Astrocyte of the hippocampus (primary cell): Measurements from ENCODE around the gene KCNK18.
"Not testable (repeated sequence)": the region's sequence is repeated elsewhere in the genome, so short reads cannot be mapped to it uniquely, and the experiment has no call there.

Experiments
- DNase-seq: peaks from one replicate; pipeline ENCODE4 v3.0.0; 2011; ENCODE audit warnings: low read depth, low spot score

KCNK18 gene

DNA sequence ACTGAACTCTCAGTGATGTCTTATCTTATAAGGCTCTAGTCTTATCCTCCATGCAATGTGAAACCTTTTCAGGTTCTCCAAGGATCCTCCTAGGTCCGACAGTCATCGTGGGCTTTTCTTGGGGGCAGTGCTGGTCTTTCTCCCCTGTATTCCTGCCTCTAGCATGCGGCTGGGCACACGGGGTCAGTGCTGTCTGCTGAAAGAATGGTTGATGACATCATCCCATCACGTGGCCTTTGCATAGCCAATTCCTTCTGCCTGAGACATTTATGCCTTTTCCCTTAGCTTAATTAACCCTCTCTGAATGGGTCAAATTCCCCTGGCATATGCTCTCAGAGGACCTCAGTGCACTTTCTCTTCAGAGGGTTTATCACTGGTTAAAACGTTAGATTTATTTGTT lies 27.0 kb upstream of the KCNK18 start:
- DNase-seq: no peak

DNA sequence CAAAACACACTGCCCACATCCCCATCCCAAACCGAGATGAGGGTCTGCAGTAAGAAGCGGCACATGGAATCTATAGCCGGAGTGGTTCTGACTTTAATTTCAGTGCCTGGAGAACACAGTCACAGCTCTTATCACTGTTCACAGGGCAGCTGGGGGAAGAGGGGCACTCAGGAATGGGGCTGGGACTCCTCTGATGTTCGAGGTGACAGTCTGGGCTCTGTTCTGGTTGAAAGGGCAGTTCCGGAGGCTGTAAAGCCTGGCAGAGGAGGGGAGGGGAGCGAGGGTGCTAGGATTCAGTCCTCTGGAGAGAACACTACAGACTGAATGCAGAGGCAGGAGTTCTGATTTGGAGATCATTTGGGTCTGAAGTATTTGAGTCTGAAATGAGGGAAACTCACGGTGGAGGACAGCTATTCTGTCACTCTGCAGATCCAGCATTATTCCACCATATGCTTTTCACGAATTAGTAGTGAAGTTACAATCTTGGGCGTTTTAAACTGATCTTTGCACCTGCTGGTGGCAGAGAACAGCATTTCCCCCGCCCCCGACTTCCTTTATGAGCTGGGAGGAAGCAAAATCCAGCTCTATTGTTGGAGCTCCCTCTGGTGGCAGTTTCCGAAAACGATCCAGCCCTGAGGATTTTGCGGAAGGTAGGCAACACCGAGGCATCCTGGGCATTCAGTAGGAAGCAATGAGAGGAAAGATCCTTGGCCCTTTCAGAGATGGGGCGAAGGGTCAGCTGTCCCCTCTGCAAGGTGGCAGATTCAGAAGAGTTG lies 22.7 kb upstream of the KCNK18 start:
- DNase-seq: peak; percentile 91

DNA sequence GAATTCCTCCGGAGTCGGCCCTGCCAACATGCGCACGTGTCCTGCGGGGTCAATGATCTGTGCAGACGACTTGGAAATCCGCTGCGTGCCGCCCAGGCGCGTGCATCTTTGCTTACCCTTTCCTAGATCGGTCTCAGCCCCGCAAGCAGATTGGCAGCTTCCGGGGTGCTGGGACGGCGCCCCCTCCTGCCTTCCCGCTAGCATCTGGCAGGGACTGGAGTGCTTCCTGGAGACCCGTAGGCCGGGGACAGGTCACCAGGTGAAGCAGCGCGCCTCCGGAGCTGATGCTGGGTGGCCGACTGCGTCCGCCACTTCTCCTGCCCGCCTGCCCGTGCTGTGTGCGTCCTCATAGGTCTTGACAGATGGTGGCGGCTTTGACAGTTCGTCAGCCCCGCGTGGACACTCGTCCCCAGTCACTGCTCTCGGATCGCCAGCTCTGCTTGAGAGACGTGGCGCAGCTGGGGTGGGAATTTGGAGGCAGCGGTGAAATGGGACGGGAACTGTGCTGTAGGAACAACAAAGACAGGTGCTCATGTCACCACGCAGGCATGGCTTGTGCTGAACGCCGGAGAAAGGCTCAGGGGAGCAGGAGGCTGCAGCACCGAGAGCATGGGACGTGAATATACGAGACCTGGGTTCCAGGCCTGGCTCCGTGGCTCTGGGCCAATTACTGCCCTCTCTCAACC lies 21.9 kb upstream of the KCNK18 start:
- DNase-seq: peak; percentile 30

DNA sequence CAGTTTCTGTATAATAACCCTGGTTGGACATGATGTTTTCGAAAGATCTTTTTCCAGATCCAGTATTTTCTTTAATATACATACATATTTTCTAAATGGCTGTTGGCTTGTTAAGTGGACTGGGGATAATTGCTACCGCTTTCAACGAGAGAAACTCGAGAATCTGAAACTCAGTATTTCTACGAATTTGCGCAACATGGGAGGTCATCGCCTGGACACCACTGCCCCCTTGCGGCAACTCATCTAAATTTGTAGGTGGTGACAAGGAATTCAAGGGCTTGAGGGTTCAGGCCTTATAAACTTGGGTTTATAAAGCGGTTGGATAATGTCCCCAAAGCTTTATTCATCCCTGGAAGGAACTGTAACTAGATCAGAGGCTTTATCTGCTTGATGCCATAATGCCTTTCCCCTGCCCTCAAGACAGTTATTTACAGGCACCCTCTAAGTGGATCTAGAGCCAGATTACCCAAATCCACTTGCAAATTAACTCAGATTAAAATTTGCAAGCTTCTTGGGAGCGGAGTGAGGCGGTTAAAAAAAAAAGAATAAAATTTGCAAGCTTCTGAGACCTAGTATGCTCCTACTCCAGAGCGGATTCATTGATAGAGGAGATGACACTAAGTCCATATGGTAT lies 21.3 kb upstream of the KCNK18 start:
- DNase-seq: peak; percentile 88

DNA sequence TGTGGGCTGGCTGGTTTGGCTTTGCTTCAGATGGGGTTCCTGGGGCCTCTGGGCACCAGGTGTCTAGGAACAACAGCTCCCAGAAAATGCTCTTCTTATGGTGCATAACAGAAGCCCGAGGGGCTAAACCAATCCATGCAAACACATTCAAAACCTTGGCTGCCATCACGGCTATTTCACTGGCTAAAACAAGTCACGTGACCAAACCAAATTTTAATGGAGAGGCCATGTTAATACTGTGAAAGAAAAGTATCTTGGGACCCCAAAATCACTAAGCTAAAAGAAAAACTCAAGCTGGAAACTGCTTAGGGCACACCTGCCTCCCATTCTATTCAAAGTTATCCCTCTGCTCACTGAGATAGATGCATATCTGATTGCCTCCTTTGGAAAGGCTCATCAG lies 19.1 kb upstream of the KCNK18 start:
- no peak for DNase-seq

DNA sequence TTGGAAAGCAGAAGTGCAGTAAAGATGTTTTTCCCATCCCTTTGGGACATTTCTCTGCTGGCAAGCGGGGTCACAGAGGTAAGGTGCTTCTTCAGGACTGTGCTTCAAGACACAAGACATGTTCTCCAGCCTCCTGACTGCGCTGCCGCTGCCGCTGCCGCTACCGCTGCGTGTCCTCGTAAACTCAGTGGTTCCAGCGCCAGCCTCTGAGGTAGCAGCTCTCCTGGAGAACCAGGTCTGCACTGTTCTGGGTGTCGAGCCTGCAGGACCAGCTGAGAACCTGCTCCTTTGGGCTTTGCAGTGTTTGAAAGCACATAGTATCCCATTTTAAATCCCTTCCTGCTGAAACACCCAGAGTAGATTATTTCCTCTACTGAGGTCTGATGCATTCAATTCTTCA lies 13.0 kb upstream of the KCNK18 start:
- no peak for DNase-seq

DNA sequence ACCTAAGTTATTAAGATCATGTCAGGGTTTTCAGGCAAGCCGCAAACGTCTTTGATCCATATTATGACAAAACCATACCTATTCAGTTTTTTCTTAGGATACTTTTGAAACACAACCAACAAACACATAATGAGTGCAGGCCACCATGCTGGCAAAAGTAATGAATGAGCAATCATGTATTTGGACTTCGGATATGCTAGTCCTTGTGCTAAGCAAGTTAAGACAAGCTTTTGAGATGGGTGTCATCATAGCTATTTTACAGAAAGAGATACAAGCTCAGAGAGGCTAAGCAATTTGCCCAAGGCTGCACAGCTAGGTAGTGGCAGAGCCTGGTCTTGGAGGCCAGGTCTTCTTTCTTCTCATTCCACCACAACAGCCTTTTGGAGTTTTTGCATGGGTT lies 12.5 kb upstream of the KCNK18 start:
- DNase-seq: no peak

DNA sequence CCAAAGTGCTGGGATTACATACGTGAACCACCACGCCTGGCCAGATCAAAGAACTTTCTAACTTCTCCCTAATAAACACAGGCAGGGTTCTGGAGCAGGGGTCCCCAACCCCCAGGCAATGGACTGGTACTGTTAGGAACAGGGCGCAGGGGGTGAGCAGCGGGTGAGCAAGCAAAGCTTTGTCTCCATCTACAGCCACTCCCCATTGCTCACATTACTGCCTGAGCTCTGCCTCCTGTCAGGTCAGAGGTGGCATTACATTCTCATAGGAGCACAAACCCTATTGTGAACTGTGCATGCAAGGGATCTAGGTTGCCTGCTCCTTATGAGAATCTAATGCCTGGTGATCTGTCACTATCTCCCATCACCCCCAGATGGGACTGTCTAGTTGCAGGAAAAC lies 11.5 kb upstream of the KCNK18 start:
- not testable (repeated sequence) for DNase-seq

DNA sequence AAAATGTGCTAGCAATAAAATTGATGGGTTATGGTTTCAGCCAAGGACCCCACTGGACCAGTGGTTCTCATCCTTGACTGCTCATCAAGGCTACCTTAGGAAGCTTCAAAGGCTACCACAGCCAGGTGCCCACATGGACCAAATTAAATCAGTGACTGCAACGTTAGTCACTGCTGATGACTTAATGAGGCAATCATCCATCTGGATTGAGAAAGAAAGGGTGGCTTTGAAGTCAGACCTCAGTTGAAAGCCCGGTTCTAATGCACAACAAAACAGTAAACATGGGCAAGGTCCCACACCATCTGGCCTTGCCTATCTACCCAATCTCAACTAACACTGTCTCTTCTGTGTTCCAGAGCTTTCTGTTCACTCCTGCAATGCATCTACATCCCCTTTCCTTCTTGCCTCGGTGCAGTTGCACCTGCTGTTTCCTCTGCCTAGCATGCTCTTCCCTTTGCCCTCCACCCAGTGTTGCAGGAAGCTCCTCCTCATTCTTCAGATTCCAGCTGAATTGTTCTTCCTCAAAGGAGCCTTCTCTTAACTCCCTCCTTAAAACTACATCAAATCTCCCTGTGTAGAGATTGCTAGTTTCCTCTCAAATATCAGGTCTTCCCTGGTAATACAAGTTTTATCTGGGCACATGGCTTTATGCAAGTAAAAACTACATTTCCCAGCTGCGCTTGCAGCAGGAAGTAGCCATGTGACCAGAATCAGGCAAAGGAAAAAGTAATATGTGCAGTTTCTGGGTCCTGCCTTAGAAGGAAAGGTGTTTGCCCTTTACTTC lies 10.3 kb upstream of the KCNK18 start:
- peak; percentile 33 for DNase-seq

DNA sequence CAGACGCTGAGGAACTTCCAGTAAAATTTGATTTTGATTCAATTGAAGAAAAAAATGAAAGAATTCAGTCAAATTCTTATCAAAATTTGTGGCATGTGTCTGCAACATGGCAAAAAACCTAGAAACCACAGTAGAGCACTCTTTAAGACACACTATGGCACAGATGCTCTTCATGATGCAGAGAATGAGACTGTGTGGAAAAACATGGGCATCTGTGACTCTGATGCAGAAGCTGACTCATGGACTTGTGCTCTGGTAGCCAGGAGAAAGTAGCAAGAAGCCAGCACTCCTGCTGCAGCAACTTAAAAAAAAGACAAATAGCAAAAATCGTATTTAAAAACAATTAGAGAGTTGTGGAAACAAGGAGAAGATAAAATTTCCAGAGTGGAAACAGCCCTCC lies 8.9 kb upstream of the KCNK18 start:
- no peak for DNase-seq

DNA sequence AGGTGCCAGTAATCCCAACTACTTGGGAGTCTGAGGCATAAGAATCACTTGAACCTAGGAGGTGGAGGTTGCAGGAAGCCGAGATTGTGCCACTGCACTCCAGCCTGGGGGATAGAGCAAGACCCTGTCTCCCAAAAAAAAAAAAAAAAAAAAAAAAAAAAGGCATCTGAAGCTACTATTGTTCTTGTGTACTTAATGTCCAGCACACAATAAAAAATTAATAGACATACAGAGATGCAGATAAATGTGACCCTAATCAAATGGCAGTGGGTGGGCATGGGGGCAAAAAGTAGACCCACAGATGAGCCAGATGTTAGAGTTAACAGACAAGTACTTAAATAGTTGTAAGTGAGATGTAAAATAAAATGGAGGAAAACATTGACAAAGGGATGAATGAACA lies 7.7 kb upstream of the KCNK18 start:
- DNase-seq: no peak

DNA sequence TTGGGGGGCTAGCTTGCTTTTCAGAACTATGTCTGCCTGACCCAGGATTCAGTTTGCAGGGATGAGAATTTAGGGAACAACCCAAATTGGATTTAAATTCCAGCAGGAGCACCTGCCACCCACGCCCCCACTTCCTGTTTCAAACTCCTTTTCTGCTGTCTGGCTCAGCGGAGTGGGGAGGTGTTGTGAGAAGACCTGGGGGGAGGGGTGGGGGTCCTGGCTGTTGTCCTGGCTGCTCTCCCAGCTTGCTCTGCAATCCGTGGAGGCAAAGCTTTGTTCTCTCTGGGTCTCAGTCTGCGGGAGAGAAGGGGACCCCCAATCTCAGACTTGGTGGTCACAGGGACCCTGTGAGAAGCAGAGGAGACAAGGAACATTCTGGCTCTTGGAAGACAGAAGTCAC lies 799 bp downstream of the KCNK18 start:
- no peak for DNase-seq

DNA sequence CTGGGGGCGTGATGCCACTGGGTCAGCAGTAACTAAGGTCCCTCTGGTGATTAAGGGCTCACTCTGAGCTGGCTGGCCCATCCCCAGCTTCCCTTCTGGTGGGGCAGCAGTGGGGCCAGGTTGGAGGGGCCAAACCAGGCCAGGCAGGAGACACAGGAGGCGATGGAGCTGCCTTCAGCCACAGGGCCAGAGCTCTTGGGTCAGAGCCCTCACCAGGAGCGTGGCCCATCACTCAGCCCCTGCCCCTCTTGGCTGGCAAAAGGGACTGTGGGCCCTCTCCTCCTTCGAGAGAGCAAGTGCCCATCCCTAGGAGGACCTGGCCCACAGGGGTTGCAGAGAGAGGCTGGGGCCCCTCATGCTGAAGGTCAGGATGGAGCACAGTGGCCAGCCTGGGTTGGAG lies 4.5 kb downstream of the KCNK18 start:
- DNase-seq: no peak

DNA sequence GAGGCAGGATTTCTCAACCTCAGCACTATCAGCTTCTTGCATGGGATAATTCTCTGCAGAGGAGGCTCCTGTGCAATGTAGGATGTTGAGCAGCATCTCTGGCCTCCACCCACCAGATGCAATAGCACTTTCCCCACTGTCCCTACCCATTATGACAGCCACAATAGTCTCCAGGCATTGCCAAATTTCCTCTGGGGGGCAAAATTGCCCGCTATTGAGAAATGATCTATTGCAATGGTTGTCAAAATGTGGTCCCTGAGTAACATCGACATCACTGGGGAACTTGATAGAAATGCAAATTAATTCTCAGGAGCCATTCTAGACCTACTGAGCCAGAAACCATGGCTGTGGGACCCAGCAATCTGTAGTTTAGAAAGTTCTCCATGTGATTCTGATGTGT lies 7.0 kb downstream of the KCNK18 start:
- DNase-seq: no peak

DNA sequence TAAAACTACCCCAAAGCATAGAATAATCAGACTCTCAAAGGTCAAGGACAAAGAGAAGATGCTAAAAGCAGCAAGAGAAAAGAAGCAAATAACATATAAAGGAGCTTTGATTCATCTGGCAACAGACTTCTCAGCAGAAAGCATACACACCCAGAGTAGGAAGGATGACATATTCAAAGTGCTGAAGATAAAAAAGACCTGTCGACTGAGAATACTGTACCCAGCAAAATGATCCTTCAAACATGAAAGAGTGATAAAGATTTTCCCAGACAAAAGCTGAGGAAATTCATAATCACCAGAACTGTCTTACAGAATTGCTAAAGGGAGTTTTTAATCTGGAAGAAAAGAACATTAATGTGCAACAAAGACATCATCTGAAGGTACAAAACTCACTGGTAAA lies 14.9 kb downstream of the KCNK18 start:
- DNase-seq: no peak

DNA sequence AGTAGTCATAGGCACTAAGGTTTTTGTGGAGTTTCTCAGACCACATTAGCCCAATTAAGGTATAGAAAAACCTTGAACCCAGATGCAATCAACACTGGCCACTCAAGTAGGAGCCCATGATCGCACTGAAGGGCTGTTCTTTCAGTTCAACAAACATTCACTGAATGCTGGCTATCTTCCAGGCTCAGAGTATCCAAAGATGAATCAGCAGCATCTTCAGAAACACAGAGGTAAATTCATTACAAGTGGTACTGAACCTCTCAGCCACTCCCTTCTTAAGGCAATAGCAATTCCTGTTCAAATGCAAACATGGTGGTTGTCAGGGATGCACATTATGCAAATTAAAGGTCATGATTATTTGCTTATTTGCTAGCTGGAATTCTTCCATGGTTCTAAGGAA lies 17.1 kb downstream of the KCNK18 start:
- DNase-seq: no peak

DNA sequence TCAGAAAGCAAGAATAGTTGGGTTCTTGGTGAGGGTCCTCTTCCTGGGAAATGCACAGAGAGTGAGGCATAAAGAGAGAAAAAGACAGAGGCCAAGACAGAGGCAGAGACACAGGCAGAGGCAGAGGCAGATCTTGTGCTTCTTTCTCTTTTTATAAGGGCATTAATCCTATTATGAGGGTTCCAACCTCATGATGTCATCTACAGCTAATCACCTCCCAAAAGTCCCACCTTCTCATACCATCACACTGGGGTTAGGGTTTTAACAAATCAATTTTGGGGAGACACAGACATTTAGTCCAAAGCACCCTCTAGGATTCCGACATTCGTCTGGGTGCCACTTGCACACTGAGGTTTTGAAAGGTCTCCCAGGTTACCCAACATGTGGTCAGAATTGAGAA lies 17.8 kb downstream of the KCNK18 start:
- DNase-seq: no peak

DNA sequence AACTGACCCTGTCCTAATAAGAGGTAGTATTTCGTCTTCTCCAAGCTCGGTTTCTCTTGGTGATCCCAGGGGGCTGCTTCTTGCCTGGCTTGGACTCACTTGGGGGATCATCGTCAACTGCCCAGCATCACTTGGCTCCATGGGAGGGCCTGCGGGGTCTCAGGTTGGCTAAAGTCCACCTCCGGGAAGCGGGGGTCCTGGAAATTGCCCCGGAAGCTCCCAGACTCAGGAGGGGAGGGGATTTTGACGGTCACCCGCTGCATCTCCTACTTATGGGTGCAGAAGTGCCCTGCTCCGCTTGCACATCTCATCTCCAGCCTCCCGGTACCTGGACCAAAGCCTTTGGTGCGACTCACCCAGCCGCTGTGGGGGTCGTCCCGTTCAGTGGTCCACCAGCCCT lies 18.7 kb downstream of the KCNK18 start:
- DNase-seq: no peak

DNA sequence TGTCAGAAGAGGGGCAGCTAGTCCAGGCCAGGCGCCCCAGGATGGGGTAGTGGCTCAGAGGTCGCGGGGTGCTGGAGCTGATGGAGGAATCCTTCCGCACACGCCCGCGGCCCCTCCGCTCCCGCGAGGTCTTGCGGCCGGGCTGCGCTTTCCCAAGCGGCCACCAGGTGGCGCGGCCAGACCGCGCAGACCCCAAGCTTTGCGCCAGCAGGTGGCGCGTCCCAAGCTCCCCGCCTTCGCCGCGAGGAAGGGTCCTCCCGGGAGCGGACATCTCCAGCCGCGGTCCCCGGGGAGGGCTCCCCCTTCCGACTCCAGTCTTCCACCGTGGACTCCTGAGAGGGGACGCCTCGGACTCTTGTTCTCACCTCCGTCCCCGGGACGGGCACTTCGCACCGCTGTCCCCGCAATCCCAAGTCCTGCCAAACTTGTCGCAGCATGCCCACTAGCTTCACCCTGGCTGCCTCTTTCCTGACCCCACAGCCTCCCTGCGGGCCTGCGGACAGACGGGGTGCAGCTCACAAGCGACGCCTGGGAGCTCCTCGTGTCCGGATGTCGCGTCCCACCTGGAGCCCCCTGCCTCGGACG lies 19.4 kb downstream of the KCNK18 start:
- DNase-seq: peak; percentile 92

DNA sequence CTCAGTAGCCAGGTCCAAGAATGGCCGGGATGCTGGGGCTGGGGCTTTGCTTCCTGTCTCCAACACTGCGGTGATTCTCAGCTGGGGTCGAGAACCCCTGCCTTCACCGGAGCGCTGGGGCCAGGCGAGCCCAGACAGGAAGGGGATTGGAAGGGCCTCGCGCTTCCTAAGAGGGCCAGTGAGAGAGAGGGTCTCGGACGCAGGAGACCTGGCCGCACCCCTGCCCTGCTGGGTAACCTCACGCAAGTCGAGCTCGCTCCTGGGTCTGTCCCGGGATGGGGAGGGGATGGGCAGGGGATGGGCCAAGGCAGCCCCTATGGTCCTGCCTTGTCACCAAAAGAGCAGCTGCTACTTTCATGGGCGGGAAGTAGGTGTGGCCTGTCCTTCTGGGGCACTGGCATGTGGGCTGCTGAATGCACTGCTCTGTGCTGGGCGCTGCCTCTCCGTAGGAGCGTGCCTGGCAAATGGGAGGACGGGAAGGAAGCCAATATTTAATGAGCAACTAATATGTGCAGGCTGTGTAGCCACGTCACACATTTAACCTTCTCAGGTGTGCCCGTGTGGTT lies 20.0 kb downstream of the KCNK18 start:
- DNase-seq: peak; percentile 25

DNA sequence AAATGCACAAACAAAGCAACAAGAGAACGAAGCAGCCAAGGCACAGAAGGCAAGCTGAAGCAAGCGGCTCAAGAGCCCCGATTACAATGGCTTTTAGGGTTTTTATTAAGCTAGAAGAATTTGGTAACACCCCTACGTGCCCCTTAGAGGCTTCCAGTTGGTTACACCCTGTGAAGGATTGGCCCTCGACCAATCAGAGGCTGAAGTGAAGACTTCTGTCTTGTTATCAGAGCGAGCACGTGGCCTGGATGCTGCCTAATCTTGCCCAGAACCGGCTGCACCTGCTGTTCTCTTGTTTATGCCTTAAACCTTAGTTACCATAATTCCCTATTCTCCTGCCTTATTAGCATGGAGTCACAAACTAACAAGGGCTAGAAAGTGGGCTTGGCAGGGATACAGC lies 21.4 kb downstream of the KCNK18 start:
- no peak for DNase-seq
